GM03348 (cell line): Measurements from ENCODE around the gene BRCA2.

ENCODE experiments used
- DNase-seq: peaks from one replicate; pipeline ENCODE4 v3.0.0; 2012; ENCODE audit warnings: low spot score

BRCA2 gene

GRCh38 chr13:32429433-32429909 is 114.2 kb downstream of the BRCA2 start:
- no peak for DNase-seq

GRCh38 chr13:32430018-32430747 is 114.9 kb downstream of the BRCA2 start:
- DNase-seq: no peak

GRCh38 chr13:32431361-32431760 is 116.1 kb downstream of the BRCA2 start:
- no peak for DNase-seq

- no peak for DNase-seq
Observed at GRCh38 chr13:32432856-32433255, 117.5 kb downstream of the BRCA2 start.

- no peak for DNase-seq
Observed at GRCh38 chr13:32438871-32439270, 123.6 kb downstream of the BRCA2 start.

GRCh38 chr13:32443111-32443510 is 127.8 kb downstream of the BRCA2 start:
- no peak for DNase-seq

GRCh38 chr13:32445461-32445860 is 130.2 kb downstream of the BRCA2 start:
- no peak for DNase-seq

- no peak for DNase-seq
Observed at GRCh38 chr13:32446220-32446619, 130.9 kb downstream of the BRCA2 start.

GRCh38 chr13:32446773-32447465 is 131.6 kb downstream of the BRCA2 start:
- no peak for DNase-seq

GRCh38 chr13:32447894-32448623 is 132.8 kb downstream of the BRCA2 start:
- no peak for DNase-seq

GRCh38 chr13:32448972-32449371 is 133.7 kb downstream of the BRCA2 start:
- DNase-seq: no peak
